ENCODE results near the gene SYNE4. TPM values are rescaled to one million over a fixed set of nuclear protein-coding genes. Genes with fewer than 3 reads are reported as not detected.

The SYNE4 gene
- total and polyA plus RNA-seq, 9 of the 15 experiments (the other 6 are each of a cell fraction or from before 2014, with no cell fraction given) = 0.03 to 0.65 (median 0.29) TPM

GRCh38 chr19:36054119-36054732, 45.6 kb upstream of the SYNE4 start, which contains the start of gene THAP8 (continued):
- TF ChIP-seq KDM2B (CRISPR knock-in tag; IDR thresholded peaks at IDR 0.05) (0 out of 2 replicates have a peak, but pooled peaks have one; percentile 33), CTBP1 (IDR thresholded peaks at IDR 0.05; ENCODE audit: borderline replicate concordance) (peak; percentile 69; the same call in 1 of the 2 replicates), TCF7L2 (IDR thresholded peaks at IDR 0.05; ENCODE audit: low read depth, low read length) (no peak), CC2D1A (IDR thresholded peaks at IDR 0.05) (no peak), HDGF (IDR thresholded peaks at IDR 0.05) (no peak), SIN3A (IDR thresholded peaks at IDR 0.05; ENCODE audit: borderline replicate concordance in 2 of 2, control insufficient read depth in 1 of 2, low read depth in 2 of 2, low read length in 2 of 2) (peak; percentile 10 to 53; a peak in 1 of 4 replicates), CXXC5 (CRISPR knock-in tag; IDR thresholded peaks at IDR 0.05) (peak; percentile 94), ID3 (CRISPR knock-in tag; IDR thresholded peaks at IDR 0.05) (no peak), ID3 (tag; IDR thresholded peaks at IDR 0.05) (peak; percentile 50; the same call in 1 of the 2 replicates), ZNF780A (CRISPR knock-in tag; IDR thresholded peaks at IDR 0.05) (no peak)
- TF ChIP-seq, protein P1, sequence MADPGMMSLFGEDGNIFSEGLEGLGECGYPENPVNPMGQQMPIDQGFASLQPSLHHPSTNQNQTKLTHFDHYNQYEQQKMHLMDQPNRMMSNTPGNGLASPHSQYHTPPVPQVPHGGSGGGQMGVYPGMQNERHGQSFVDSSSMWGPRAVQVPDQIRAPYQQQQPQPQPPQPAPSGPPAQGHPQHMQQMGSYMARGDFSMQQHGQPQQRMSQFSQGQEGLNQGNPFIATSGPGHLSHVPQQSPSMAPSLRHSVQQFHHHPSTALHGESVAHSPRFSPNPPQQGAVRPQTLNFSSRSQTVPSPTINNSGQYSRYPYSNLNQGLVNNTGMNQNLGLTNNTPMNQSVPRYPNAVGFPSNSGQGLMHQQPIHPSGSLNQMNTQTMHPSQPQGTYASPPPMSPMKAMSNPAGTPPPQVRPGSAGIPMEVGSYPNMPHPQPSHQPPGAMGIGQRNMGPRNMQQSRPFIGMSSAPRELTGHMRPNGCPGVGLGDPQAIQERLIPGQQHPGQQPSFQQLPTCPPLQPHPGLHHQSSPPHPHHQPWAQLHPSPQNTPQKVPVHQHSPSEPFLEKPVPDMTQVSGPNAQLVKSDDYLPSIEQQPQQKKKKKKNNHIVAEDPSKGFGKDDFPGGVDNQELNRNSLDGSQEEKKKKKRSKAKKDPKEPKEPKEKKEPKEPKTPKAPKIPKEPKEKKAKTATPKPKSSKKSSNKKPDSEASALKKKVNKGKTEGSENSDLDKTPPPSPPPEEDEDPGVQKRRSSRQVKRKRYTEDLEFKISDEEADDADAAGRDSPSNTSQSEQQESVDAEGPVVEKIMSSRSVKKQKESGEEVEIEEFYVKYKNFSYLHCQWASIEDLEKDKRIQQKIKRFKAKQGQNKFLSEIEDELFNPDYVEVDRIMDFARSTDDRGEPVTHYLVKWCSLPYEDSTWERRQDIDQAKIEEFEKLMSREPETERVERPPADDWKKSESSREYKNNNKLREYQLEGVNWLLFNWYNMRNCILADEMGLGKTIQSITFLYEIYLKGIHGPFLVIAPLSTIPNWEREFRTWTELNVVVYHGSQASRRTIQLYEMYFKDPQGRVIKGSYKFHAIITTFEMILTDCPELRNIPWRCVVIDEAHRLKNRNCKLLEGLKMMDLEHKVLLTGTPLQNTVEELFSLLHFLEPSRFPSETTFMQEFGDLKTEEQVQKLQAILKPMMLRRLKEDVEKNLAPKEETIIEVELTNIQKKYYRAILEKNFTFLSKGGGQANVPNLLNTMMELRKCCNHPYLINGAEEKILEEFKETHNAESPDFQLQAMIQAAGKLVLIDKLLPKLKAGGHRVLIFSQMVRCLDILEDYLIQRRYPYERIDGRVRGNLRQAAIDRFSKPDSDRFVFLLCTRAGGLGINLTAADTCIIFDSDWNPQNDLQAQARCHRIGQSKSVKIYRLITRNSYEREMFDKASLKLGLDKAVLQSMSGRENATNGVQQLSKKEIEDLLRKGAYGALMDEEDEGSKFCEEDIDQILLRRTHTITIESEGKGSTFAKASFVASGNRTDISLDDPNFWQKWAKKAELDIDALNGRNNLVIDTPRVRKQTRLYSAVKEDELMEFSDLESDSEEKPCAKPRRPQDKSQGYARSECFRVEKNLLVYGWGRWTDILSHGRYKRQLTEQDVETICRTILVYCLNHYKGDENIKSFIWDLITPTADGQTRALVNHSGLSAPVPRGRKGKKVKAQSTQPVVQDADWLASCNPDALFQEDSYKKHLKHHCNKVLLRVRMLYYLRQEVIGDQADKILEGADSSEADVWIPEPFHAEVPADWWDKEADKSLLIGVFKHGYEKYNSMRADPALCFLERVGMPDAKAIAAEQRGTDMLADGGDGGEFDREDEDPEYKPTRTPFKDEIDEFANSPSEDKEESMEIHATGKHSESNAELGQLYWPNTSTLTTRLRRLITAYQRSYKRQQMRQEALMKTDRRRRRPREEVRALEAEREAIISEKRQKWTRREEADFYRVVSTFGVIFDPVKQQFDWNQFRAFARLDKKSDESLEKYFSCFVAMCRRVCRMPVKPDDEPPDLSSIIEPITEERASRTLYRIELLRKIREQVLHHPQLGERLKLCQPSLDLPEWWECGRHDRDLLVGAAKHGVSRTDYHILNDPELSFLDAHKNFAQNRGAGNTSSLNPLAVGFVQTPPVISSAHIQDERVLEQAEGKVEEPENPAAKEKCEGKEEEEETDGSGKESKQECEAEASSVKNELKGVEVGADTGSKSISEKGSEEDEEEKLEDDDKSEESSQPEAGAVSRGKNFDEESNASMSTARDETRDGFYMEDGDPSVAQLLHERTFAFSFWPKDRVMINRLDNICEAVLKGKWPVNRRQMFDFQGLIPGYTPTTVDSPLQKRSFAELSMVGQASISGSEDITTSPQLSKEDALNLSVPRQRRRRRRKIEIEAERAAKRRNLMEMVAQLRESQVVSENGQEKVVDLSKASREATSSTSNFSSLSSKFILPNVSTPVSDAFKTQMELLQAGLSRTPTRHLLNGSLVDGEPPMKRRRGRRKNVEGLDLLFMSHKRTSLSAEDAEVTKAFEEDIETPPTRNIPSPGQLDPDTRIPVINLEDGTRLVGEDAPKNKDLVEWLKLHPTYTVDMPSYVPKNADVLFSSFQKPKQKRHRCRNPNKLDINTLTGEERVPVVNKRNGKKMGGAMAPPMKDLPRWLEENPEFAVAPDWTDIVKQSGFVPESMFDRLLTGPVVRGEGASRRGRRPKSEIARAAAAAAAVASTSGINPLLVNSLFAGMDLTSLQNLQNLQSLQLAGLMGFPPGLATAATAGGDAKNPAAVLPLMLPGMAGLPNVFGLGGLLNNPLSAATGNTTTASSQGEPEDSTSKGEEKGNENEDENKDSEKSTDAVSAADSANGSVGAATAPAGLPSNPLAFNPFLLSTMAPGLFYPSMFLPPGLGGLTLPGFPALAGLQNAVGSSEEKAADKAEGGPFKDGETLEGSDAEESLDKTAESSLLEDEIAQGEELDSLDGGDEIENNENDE (IDR thresholded peaks at IDR 0.05; ENCODE audit: low read depth, low read length) = no peak

Data from K562 (cell line).